Measurements from ENCODE around the gene TRABD2B.

Gene TRABD2B

GRCh38 chr1:47895279-47896125 lies 101.7 kb downstream of the TRABD2B start:
- H3K27ac Mint-ChIP-seq: no peak overlapping the region
- H3K27me3 Mint-ChIP-seq (ENCODE audit: low read depth): peaks cover 44% of the 10 kb centered on the region
- H3K4me1 Mint-ChIP-seq: peaks cover 33% of the 10 kb centered on the region
- H3K36me3 Mint-ChIP-seq (ENCODE audit: low read depth): no peaks in the 10 kb centered on the region
- no peaks in the 10 kb centered on the region for H3K9me3 Mint-ChIP-seq
- no peak overlapping the region for H3K4me3 Mint-ChIP-seq
- TF ChIP-seq CTCF (IDR thresholded peaks at IDR 0.05; ENCODE audit: unreplicated experiment in 3 of 3): no peak

DNA sequence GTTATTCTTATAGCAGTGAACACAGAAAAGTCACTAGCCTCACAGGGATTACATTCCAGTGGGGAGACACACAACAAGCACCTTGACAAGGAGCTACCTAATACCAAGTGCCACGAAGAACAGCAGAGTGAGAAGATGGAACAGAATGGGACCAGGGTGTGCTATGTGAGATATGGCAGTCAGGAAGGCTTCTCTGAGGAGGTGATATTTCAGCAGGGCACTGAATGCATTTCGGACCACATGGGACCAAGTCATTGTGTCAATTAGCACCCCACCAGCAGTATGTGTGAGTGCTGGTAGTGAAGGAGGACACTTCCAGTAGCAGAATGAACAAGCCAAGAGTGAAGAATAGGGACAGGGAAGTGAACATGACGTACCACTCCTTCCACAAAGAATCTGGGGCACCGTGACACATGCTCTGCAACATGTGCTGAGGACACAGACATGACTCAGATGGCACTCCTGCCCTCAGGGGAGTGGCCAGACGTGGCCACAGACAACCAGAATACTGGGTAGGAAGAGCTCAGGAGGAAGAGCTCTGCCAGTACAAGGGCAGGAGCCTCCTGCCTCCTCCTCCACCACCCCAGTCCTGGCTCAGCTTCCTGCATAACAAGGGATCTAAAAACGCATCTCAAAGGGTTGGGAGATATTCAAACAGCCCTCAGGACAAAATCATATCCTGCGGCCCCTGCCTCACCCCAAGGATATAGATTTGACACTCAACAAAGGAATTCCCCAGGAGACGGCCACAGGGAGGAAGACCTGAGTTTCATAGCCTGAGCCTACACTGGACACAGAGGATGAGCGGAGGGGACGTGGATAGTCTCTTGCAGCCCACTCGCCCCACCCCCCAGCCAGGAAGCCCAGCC lies 102.5 kb downstream of the TRABD2B start:
- H3K4me1 Mint-ChIP-seq: peaks cover 33% of the 10 kb centered on the region
- no peak overlapping the region for H3K4me3 Mint-ChIP-seq
- H3K9me3 Mint-ChIP-seq: no peaks in the 10 kb centered on the region
- H3K27ac Mint-ChIP-seq: no peak overlapping the region
- TF ChIP-seq CTCF (IDR thresholded peaks at IDR 0.05; ENCODE audit: unreplicated experiment in 3 of 3): no peak
- no peaks in the 10 kb centered on the region for H3K36me3 Mint-ChIP-seq (ENCODE audit: low read depth)
- peaks cover 49% of the 10 kb centered on the region for H3K27me3 Mint-ChIP-seq (ENCODE audit: low read depth)

DNA sequence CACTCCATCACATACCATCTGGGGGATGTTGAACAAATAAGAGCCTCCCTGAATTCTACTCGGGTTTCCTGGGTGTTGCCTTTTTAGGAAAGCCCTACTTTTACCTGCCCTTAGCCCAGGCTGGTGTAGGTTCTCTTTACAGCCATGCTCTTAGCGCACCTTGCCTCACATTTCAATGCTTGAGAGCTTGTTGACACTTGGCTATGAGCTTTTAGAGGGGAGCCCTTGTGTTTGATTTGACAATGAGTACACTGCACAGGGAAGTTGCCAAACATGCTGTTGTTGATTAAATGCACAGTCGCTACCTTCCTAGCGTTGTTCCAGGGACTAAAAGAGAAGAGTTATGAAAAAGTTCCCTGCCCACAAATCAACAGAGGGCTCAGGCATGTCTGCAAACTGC lies 103.8 kb downstream of the TRABD2B start:
- no peak overlapping the region for H3K4me3 Mint-ChIP-seq
- TF ChIP-seq CTCF (IDR thresholded peaks at IDR 0.05; ENCODE audit: unreplicated experiment in 3 of 3): no peak
- peaks cover 24% of the 10 kb centered on the region for H3K4me1 Mint-ChIP-seq
- H3K27me3 Mint-ChIP-seq (ENCODE audit: low read depth): peaks cover 53% of the 10 kb centered on the region
- H3K9me3 Mint-ChIP-seq: no peaks in the 10 kb centered on the region
- no peaks in the 10 kb centered on the region for H3K36me3 Mint-ChIP-seq (ENCODE audit: low read depth)
- no peak overlapping the region for H3K27ac Mint-ChIP-seq

DNA sequence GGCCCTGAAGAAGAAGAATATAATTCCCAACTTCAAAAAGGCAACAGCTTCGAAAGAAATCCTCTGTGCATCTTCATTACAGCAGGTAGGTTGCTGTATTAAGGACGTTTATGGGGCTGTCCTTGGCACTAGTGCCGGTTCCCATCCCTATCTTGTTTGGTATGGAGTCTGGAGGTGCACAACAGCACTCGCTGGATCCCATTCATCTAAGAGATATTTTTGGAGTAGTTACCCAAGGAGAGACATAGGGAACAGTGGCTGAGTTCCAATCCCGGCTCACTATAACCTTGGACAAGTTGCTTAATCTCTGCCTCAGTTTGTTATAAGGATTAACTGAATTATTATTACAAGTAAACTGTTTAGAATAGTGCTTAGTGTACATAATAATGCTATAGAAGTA lies 106.4 kb downstream of the TRABD2B start:
- H3K9me3 Mint-ChIP-seq: no peaks in the 10 kb centered on the region
- H3K27ac Mint-ChIP-seq: no peak overlapping the region
- H3K36me3 Mint-ChIP-seq (ENCODE audit: low read depth): no peaks in the 10 kb centered on the region
- H3K4me1 Mint-ChIP-seq: peaks cover 15% of the 10 kb centered on the region
- no peak overlapping the region for H3K4me3 Mint-ChIP-seq
- TF ChIP-seq CTCF (IDR thresholded peaks at IDR 0.05; ENCODE audit: unreplicated experiment in 3 of 3): no peak
- H3K27me3 Mint-ChIP-seq (ENCODE audit: low read depth): peaks cover 48% of the 10 kb centered on the region

GRCh38 chr1:47888294-47888629 lies 108.9 kb downstream of the TRABD2B start:
- H3K4me3 Mint-ChIP-seq: no peak overlapping the region
- no peaks in the 10 kb centered on the region for H3K36me3 Mint-ChIP-seq (ENCODE audit: low read depth)
- no peaks in the 10 kb centered on the region for H3K9me3 Mint-ChIP-seq
- H3K4me1 Mint-ChIP-seq: peaks cover 25% of the 10 kb centered on the region
- no peak overlapping the region for H3K27ac Mint-ChIP-seq
- TF ChIP-seq CTCF (IDR thresholded peaks at IDR 0.05; ENCODE audit: unreplicated experiment in 3 of 3): no peak
- H3K27me3 Mint-ChIP-seq (ENCODE audit: low read depth): peaks cover 50% of the 10 kb centered on the region

Data from nephron (organoid).